ENCODE results near the gene TLX2.

TLX2 gene

DNA sequence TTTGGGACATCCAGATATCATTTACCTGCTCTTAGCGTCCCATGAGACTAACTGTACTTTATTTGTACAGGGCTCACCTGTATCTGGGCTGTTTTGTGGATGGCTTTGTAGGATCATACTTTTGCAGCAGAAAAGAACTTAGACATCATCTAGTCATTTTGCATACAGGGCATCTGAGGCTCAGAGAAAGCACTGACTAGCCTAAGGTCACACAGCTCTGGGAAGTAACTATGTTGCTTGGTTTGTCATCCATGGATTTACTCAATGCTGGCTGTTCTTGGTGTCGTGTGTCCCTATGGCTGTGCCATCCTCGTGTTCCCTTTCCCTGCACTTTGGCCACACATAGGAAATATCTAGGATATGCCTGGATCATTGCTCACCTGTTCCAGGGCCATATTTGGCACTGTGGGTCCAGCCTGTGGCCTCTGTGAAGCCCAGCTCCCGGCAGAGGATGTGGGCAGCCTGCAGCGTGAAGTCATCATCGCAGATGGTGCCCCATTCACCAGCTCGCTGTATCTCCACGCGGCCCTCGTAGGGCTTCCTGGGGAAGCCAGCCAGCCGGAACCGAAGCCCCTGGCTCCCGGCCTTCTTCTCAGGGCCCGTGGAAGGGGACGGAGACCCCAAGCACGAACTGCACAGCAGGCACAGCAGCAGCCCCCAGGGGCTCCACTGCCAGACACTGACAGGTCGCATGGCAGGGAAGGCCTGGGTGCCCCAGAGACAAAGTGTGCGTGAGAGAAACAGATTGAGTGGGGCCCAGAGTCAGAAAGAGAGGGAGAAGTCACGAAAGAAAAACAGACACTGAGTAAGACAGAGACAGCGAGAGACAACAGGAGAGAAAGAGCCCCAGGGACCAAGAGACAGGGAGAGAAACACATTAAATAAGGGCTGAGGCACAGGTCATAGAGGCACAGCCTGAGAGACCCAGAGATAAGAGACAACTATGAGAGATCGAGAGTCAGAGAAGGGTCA lies 38.0 kb downstream of the TLX2 start:
- Histone ChIP-seq H3K27me3 (ENCODE audit: control insufficient read depth, insufficient read depth, low read length) (no peaks in the 10 kb centered on the region), H3K4me3 (ENCODE audit: low read length) (no peak overlapping the region), H3K36me3 (ENCODE audit: control insufficient read depth, insufficient read depth, low read length) (no peaks in the 10 kb centered on the region), H3K4me1 (ENCODE audit: control insufficient read depth, insufficient read depth, low read length) (peaks cover 2% of the 10 kb centered on the region), H3K27ac (ENCODE audit: low read depth, low read length) (no peak overlapping the region), H3K9ac (ENCODE audit: low read length) (no peak overlapping the region)

DNA sequence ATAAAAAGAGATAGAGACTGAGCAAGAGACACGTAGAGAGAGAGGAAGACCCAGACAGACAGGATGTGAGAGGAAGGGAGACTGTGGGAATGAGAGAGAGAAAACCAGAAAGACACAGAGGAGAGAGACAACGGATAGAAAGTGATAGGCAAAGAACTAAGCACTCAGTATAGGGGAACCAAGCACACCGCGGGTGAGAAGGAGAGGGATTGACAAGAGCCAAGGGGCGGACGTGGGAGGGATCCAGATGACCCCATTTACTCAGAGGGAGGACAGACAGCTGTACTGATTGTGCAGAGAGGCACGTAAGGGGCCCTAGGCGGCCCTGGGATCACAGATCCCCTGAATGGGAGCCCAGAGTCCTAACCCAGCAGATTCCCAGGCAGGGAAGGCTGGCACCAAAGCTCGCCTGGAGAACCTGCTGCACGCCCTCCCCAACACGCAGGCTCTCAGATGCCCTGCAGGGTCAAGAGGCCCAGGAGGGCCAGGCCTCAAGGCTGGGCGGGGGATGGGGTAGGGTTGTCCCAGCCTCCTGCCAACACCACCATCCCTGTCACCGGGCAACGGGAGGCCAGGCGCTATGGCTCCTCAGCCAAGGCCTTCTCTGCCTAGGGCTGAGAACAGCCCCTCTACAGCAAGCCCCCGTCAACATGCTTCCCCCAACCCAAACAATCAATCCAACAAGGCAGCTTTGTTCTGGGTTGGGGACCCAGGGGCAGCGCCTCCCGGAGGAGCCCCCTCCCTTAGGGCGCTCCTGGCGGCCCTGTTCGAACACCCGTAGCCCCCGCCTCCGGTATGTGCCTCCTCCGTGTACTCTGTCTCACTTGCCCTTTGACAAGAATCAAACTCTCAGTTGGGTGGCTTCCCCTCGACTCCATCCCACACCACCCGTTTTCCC lies 38.9 kb downstream of the TLX2 start:
- H3K9ac ChIP-seq (ENCODE audit: low read length) = no peak overlapping the region
- H3K27me3 ChIP-seq (ENCODE audit: control insufficient read depth, insufficient read depth, low read length) = no peaks in the 10 kb centered on the region
- H3K4me3 ChIP-seq (ENCODE audit: low read length) = peak overlapping the region; percentile 97
- H3K4me1 ChIP-seq (ENCODE audit: control insufficient read depth, insufficient read depth, low read length) = peaks cover 2% of the 10 kb centered on the region
- peak overlapping the region; percentile 72 for H3K27ac ChIP-seq (ENCODE audit: low read depth, low read length)
- no peaks in the 10 kb centered on the region for H3K36me3 ChIP-seq (ENCODE audit: control insufficient read depth, insufficient read depth, low read length)

DNA sequence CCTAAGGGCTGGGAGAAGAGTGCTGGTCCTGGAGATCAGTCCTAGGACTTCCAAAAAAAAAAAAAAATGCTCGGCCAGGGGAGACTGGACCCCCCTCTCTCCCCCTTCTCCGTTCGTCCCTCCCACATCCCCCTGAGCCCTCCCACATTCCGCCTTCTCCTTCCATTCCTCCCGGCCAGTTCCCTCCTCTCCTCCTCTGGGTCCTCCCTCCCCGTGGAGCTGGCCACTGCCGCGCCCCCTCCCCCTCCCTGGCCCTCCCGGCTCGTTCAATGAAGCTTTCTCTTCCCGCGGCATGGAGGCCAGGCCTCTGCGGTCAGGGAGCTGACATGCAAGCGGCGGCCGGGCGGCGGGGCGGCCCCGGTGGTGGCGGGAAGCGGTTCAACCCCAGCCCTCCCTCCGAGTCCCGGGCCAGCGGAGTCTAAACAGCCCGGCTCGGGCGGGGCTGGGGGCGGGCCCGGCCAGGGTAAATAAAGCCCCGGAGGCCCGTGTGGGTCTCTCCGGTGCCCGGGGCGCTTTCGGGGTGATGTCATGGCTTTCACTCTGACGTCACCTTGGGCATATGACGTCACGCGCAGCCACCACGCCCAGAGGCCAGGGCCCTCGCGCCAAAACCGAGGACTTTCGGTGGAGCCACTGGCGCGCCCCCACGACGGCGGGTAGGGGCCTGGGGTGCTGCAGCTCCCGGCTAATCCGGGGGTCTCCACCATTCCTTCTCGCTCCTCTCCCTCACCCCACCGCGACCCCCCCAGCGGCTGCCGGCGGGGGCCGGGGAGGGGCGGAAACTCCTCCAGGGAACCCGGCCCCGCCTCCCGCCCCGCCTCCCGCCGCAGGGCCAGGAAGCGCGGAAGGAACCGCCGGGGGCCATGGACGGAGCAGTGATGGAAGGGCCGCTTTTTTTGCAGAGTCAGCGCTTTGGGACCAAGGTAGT lies 39.9 kb downstream of the TLX2 start, which contains the start of the genes DOK1 and LOXL3:
Gene DOK1 (plus strand): TSS at position 829 of the 928 bp plus-strand sequence. CDS start 35 bp downstream, at position 864.
Gene LOXL3 (minus strand): TSS at position 51 of the 928 bp plus-strand sequence. CDS start 1,308 bp downstream, outside the sequence.
- Histone ChIP-seq H3K4me1 (ENCODE audit: control insufficient read depth, insufficient read depth, low read length) (no peaks in the 10 kb centered on the region), H3K27me3 (ENCODE audit: control insufficient read depth, insufficient read depth, low read length) (no peaks in the 10 kb centered on the region), H3K27ac (ENCODE audit: low read depth, low read length) (peak within 1 kb of the TSS; percentile 84), H3K9ac (ENCODE audit: low read length) (peak within 1 kb of the TSS; percentile 80), H3K36me3 (ENCODE audit: control insufficient read depth, insufficient read depth, low read length) (no peaks in the 10 kb centered on the region), H3K4me3 (ENCODE audit: low read length) (peak within 1 kb of the TSS; percentile 97)

GRCh38 chr2:74554820-74555531 lies 40.7 kb downstream of the TLX2 start:
- peak overlapping the region; percentile 80 for H3K9ac ChIP-seq (ENCODE audit: low read length)
- no peaks in the 10 kb centered on the region for H3K27me3 ChIP-seq (ENCODE audit: control insufficient read depth, insufficient read depth, low read length)
- no peaks in the 10 kb centered on the region for H3K36me3 ChIP-seq (ENCODE audit: control insufficient read depth, insufficient read depth, low read length)
- peak overlapping the region; percentile 97 for H3K4me3 ChIP-seq (ENCODE audit: low read length)
- no peaks in the 10 kb centered on the region for H3K4me1 ChIP-seq (ENCODE audit: control insufficient read depth, insufficient read depth, low read length)
- H3K27ac ChIP-seq (ENCODE audit: low read depth, low read length) = peak overlapping the region; percentile 57

DNA sequence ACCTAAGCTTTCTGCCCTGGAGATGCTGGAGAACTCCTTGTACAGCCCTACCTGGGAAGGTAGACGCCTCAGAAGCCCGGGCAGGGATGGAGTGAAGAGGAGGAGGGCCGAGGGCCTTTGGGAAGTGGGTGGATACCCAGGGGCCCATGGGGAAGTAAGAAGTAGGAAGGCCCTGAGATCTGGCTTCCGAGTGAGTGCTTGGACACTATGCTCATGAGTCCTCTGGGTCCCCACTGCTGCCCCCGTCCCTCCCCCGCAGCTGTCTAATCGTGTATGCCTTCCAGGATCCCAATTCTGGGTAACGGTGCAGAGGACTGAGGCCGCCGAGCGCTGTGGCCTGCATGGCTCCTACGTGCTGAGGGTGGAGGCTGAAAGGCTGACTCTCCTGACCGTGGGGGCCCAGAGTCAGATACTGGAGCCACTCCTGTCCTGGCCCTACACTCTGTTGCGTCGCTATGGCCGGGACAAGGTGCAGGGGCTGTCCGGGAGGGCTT lies 41.4 kb downstream of the TLX2 start:
- Histone ChIP-seq H3K4me1 (ENCODE audit: control insufficient read depth, insufficient read depth, low read length) (no peaks in the 10 kb centered on the region), H3K27ac (ENCODE audit: low read depth, low read length) (peak overlapping the region; percentile 57), H3K9ac (ENCODE audit: low read length) (peak overlapping the region; percentile 80), H3K4me3 (ENCODE audit: low read length) (peak overlapping the region; percentile 97), H3K27me3 (ENCODE audit: control insufficient read depth, insufficient read depth, low read length) (no peaks in the 10 kb centered on the region), H3K36me3 (ENCODE audit: control insufficient read depth, insufficient read depth, low read length) (no peaks in the 10 kb centered on the region)

GRCh38 chr2:74556159-74556558 lies 41.9 kb downstream of the TLX2 start:
- no peaks in the 10 kb centered on the region for H3K27me3 ChIP-seq (ENCODE audit: control insufficient read depth, insufficient read depth, low read length)
- peak overlapping the region; percentile 97 for H3K4me3 ChIP-seq (ENCODE audit: low read length)
- no peaks in the 10 kb centered on the region for H3K36me3 ChIP-seq (ENCODE audit: control insufficient read depth, insufficient read depth, low read length)
- H3K27ac ChIP-seq (ENCODE audit: low read depth, low read length) = no peak overlapping the region
- no peak overlapping the region for H3K9ac ChIP-seq (ENCODE audit: low read length)
- no peaks in the 10 kb centered on the region for H3K4me1 ChIP-seq (ENCODE audit: control insufficient read depth, insufficient read depth, low read length)

GRCh38 chr2:74556831-74557370 lies 42.7 kb downstream of the TLX2 start:
- H3K36me3 ChIP-seq (ENCODE audit: control insufficient read depth, insufficient read depth, low read length) = no peaks in the 10 kb centered on the region
- no peak overlapping the region for H3K9ac ChIP-seq (ENCODE audit: low read length)
- H3K4me3 ChIP-seq (ENCODE audit: low read length) = no peak overlapping the region
- H3K4me1 ChIP-seq (ENCODE audit: control insufficient read depth, insufficient read depth, low read length) = no peaks in the 10 kb centered on the region
- H3K27ac ChIP-seq (ENCODE audit: low read depth, low read length) = no peak overlapping the region
- H3K27me3 ChIP-seq (ENCODE audit: control insufficient read depth, insufficient read depth, low read length) = no peaks in the 10 kb centered on the region

GRCh38 chr2:74558284-74559230 lies 44.3 kb downstream of the TLX2 start:
- Histone ChIP-seq H3K4me1 (ENCODE audit: control insufficient read depth, insufficient read depth, low read length) (no peaks in the 10 kb centered on the region), H3K4me3 (ENCODE audit: low read length) (no peak overlapping the region), H3K36me3 (ENCODE audit: control insufficient read depth, insufficient read depth, low read length) (no peaks in the 10 kb centered on the region), H3K9ac (ENCODE audit: low read length) (no peak overlapping the region), H3K27ac (ENCODE audit: low read depth, low read length) (no peak overlapping the region), H3K27me3 (ENCODE audit: control insufficient read depth, insufficient read depth, low read length) (no peaks in the 10 kb centered on the region)

GRCh38 chr2:74559912-74560311 lies 45.7 kb downstream of the TLX2 start:
- Histone ChIP-seq H3K27ac (ENCODE audit: low read depth, low read length) (no peak overlapping the region), H3K27me3 (ENCODE audit: control insufficient read depth, insufficient read depth, low read length) (no peaks in the 10 kb centered on the region), H3K4me3 (ENCODE audit: low read length) (no peak overlapping the region)

GRCh38 chr2:74560591-74560990 lies 46.3 kb downstream of the TLX2 start:
- Histone ChIP-seq H3K27me3 (ENCODE audit: control insufficient read depth, insufficient read depth, low read length) (no peaks in the 10 kb centered on the region), H3K4me3 (ENCODE audit: low read length) (no peak overlapping the region), H3K9ac (ENCODE audit: low read length) (no peak overlapping the region), H3K27ac (ENCODE audit: low read depth, low read length) (no peak overlapping the region), H3K36me3 (ENCODE audit: control insufficient read depth, insufficient read depth, low read length) (no peaks in the 10 kb centered on the region), H3K4me1 (ENCODE audit: control insufficient read depth, insufficient read depth, low read length) (no peaks in the 10 kb centered on the region)

More at GRCh38 chr2:74559912-74560311, 45.7 kb downstream of the TLX2 start:
- no peaks in the 10 kb centered on the region for H3K36me3 ChIP-seq (ENCODE audit: control insufficient read depth, insufficient read depth, low read length)
- H3K4me1 ChIP-seq (ENCODE audit: control insufficient read depth, insufficient read depth, low read length) = no peaks in the 10 kb centered on the region
- H3K9ac ChIP-seq (ENCODE audit: low read length) = no peak overlapping the region
